HG03196 (cell line): ENCODE data around the gene TWF1.
"Not testable (repeated sequence)": the region's sequence is repeated elsewhere in the genome, so short reads cannot be mapped to it uniquely, and the experiment has no call there.

Experiments
- ATAC-seq: cut with Tn5 transposase; IDR thresholded peaks from one replicate; pipeline ENCODE4 v1.9.1; 2021; ENCODE audit not compliant: unreplicated experiment

TWF1 gene

GRCh38 chr12:43805149-43805859 lies 813 bp downstream of the TWF1 start:
- ATAC-seq, result no peak

GRCh38 chr12:43797561-43798217 lies 8.4 kb downstream of the TWF1 start:
- no peak for ATAC-seq

- ATAC-seq, result no peak
These were observed 10.3 kb downstream of the TWF1 start for GRCh38 chr12:43795716-43796280.

GRCh38 chr12:43789941-43790340 lies 16.2 kb downstream of the TWF1 start:
- no peak for ATAC-seq

- ATAC-seq, result no peak
These were observed 19.0 kb downstream of the TWF1 start for GRCh38 chr12:43786899-43787693.

GRCh38 chr12:43776498-43776897 lies 29.6 kb downstream of the TWF1 start:
- ATAC-seq, result no peak

GRCh38 chr12:43766291-43766690 lies 39.8 kb downstream of the TWF1 start:
- no peak for ATAC-seq

GRCh38 chr12:43764528-43764927 lies 41.6 kb downstream of the TWF1 start:
- ATAC-seq, result no peak

GRCh38 chr12:43763769-43764168 lies 42.3 kb downstream of the TWF1 start:
- no peak for ATAC-seq

- ATAC-seq, result no peak
These were observed 43.5 kb downstream of the TWF1 start for GRCh38 chr12:43762596-43762995.

- no peak for ATAC-seq
These were observed 44.6 kb downstream of the TWF1 start for GRCh38 chr12:43761500-43761899.

- no peak for ATAC-seq
These were observed 45.7 kb downstream of the TWF1 start for GRCh38 chr12:43760396-43760795.

- peak; percentile 95 for ATAC-seq
These were observed 47.2 kb downstream of the TWF1 start, which contains the start of the genes IRAK4 and PUS7L for GRCh38 chr12:43758728-43759563. IRAK4 (plus strand) TSS chr12:43758951; CDS start chr12:43768112, 9,161 bp downstream. PUS7L (minus strand) TSS chr12:43758790; CDS start chr12:43755245, 3,545 bp downstream.

GRCh38 chr12:43758247-43758727 lies 47.8 kb downstream of the TWF1 start:
- peak; percentile 9 for ATAC-seq

- ATAC-seq, result no peak
These were observed 52.1 kb downstream of the TWF1 start for GRCh38 chr12:43754015-43754414.

- ATAC-seq, result not testable (repeated sequence)
These were observed 54.8 kb downstream of the TWF1 start for GRCh38 chr12:43751360-43751759.

- ATAC-seq, result no peak
These were observed 55.3 kb downstream of the TWF1 start for GRCh38 chr12:43750814-43751213.

GRCh38 chr12:43749016-43749415 lies 57.1 kb downstream of the TWF1 start:
- no peak for ATAC-seq

GRCh38 chr12:43744826-43745225 lies 61.3 kb downstream of the TWF1 start:
- no peak for ATAC-seq
